Measurements from ENCODE around the gene C11orf16.

C11orf16 gene

GRCh38 chr11:8870411-8871170, 62.2 kb downstream of the C11orf16 start:
- Histone ChIP-seq H3K27ac (ENCODE audit: low read depth, low read length) (peak overlapping the region; percentile 37), H3K9ac (ENCODE audit: low read length in 5 of 5) (peak overlapping the region in 4 of 5 donors; percentile 35 to 76 (median 66)), H3K4me1 (ENCODE audit: control insufficient read depth in 5 of 5, insufficient read depth in 5 of 5, low read length in 5 of 5) (peaks cover 0 to 20% (median 13%) of the 10 kb centered on the region in 5 donors), H3K36me3 (ENCODE audit: control insufficient read depth in 5 of 5, insufficient read depth in 5 of 5, low read length in 5 of 5) (no peaks in the 10 kb centered on the region), H3K27me3 (ENCODE audit: control insufficient read depth in 5 of 5, insufficient read depth in 4 of 5, low read length in 5 of 5) (no peaks in the 10 kb centered on the region), H3K4me3 (ENCODE audit: low read depth in 1 of 5, low read length in 5 of 5) (peak overlapping the region; percentile 26 to 80 (median 72)), H3K9me3 (ENCODE audit: control insufficient read depth in 5 of 5, low read length in 5 of 5) (no peaks in the 10 kb centered on the region)
